Measurements from ENCODE around the gene SPTBN1. TPM values are rescaled to one million over a fixed set of nuclear protein-coding genes. Genes with fewer than 3 reads are reported as not detected.

SPTBN1 gene
- total and polyA plus RNA-seq, 8 donors = 28.7 to 475 (median 193) TPM

- whole genome bisulfite sequencing, 5 donors = 96 to 100% (median 98%) methylated on average over 2 of the region's 2 CpGs
- Histone ChIP-seq H3K4me1 (peaks cover 4 to 56% (median 15%) of the 10 kb centered on the region in 4 donors), H3K9me3 (no peaks in the 10 kb centered on the region), H3K27ac (no peak overlapping the region), H3K4me3 (no peak overlapping the region), H3K36me3 (peaks cover 0 to 3% (median 0%) of the 10 kb centered on the region in 4 donors), H3K27me3 (no peaks in the 10 kb centered on the region)
- intact Hi-C loops (cut with DNase I; ENCODE audit: low total_unique reads) = loop anchor here (10.0 kb wide), 1 partner anchor 108 kb away; no protein-coding TSS in a partner anchor
- TF ChIP-seq EP300 (IDR thresholded peaks at IDR 0.05) = no peak
- no peak for TF ChIP-seq POLR2AphosphoS5 (IDR thresholded peaks at IDR 0.05)
- TF ChIP-seq CTCF (IDR thresholded peaks at IDR 0.05) = no peak
- TF ChIP-seq POLR2A (IDR thresholded peaks at IDR 0.05) = no peak
- DNase-seq = no peak
Measured at GRCh38 chr2:54536720-54537119, 80.6 kb downstream of the SPTBN1 start.

DNA sequence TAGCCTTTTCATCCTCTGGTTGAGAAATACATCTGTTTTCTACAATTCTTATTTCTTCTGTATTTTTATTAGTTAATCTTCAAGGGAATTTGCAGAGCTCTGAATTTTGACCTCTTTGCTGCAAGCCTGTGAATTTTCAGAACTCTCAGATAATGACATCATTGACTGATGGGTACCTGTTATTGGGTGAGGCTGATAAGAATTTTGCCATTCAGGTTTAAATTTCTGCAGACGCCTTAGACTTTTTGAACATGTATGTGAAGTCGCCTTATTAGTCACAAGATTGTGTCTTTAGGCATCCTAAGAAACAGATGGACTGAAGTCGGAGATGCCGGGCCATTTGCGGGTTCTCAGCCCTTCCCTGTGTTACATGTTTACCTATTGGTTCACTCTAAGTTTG is 82.4 kb downstream of the SPTBN1 start:
- Histone ChIP-seq H3K27ac (no peak overlapping the region), H3K4me1 (peaks cover 4 to 42% (median 12%) of the 10 kb centered on the region in 4 donors), H3K4me3 (no peak overlapping the region), H3K9me3 (no peaks in the 10 kb centered on the region), H3K36me3 (peaks cover 0 to 3% (median 0%) of the 10 kb centered on the region in 4 donors), H3K27me3 (no peaks in the 10 kb centered on the region)
- 92 to 96% (median 93%) methylated on average over 5 of the region's 5 CpGs for WGBS, 5 donors
- intact Hi-C loops (cut with DNase I; ENCODE audit: low total_unique reads) = loop anchor here (10.0 kb wide), 1 partner anchor 106 kb away; no protein-coding TSS in a partner anchor
- DNase-seq = no peak
- no peak for TF ChIP-seq EP300 (IDR thresholded peaks at IDR 0.05)
- TF ChIP-seq CTCF (IDR thresholded peaks at IDR 0.05) = no peak
- TF ChIP-seq POLR2AphosphoS5 (IDR thresholded peaks at IDR 0.05) = no peak
- TF ChIP-seq POLR2A (IDR thresholded peaks at IDR 0.05) = no peak

DNA sequence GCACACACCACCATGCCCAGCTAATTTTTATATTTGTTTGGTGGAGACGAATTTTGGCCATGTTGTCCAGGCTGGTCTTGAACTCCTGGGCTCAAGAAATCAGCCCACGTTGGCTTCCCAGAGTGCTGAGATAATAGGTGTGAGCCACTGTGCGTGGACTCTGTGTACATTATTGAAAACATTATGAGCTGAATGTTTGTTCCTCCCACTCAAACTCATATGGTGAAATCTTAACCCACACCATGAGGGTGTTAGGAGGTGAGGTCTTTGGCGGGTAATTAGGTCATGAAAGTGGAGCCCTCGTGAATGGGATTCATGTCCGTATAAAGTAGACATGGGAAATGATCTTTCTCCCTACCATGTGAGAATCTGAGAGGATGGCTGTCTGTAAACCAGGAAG is 83.6 kb downstream of the SPTBN1 start:
- DNase-seq = no peak
- H3K27ac ChIP-seq = no peak overlapping the region
- 78 to 89% (median 85%) methylated on average over 6 of the region's 6 CpGs for WGBS, 5 donors
- H3K9me3 ChIP-seq = no peaks in the 10 kb centered on the region
- intact Hi-C loops (cut with DNase I; ENCODE audit: low total_unique reads) = loop anchor here (10.0 kb wide), 1 partner anchor 105 kb away; no protein-coding TSS in a partner anchor
- peaks cover 0 to 31% (median 10%) of the 10 kb centered on the region in 4 donors for H3K4me1 ChIP-seq
- no peak overlapping the region for H3K4me3 ChIP-seq
- no peaks in the 10 kb centered on the region for H3K36me3 ChIP-seq
- no peaks in the 10 kb centered on the region for H3K27me3 ChIP-seq
- TF ChIP-seq POLR2AphosphoS5 (IDR thresholded peaks at IDR 0.05) = no peak

GRCh38 chr2:54540194-54540593 is 84.1 kb downstream of the SPTBN1 start:
- intact Hi-C loops (cut with DNase I; ENCODE audit: low total_unique reads) = no loop called here
- WGBS, 5 donors = 42 to 66% (median 52%) methylated on average over 1 of the region's 1 CpG

More at GRCh38 chr2:54540194-54540593, 84.1 kb downstream of the SPTBN1 start:
- H3K9me3 ChIP-seq = no peaks in the 10 kb centered on the region
- no peaks in the 10 kb centered on the region for H3K27me3 ChIP-seq
- H3K4me3 ChIP-seq = no peak overlapping the region
- no peak overlapping the region for H3K27ac ChIP-seq
- H3K36me3 ChIP-seq = no peaks in the 10 kb centered on the region
- H3K4me1 ChIP-seq = peaks cover 0 to 26% (median 8%) of the 10 kb centered on the region in 4 donors
- no peak for TF ChIP-seq POLR2A (IDR thresholded peaks at IDR 0.05)
- no peak for TF ChIP-seq EP300 (IDR thresholded peaks at IDR 0.05)
- no peak for TF ChIP-seq CTCF (IDR thresholded peaks at IDR 0.05)
- no peak for TF ChIP-seq POLR2AphosphoS5 (IDR thresholded peaks at IDR 0.05)
- no peak for DNase-seq

Data from stomach (tissue), 9 donors.